Fibroblast of the aortic adventitia (primary cell): ENCODE results near the gene SOCS4. TPM values are rescaled to one million over a fixed set of nuclear protein-coding genes. Genes with fewer than 3 reads are reported as not detected.

Source experiments
- DNase-seq: peaks from one replicate; pipeline ENCODE4 v3.0.0-alpha.2; 2010; ENCODE audit warnings: low read depth
- H3K4me3 ChIP-seq: 2 replicates; pipeline ENCODE4 v1.5.1; 2011; ENCODE audit warnings: low read depth, mild to moderate bottlenecking, control low read depth, low read length, moderate library complexity
- CTCF ChIP-seq: IDR thresholded peaks from 2 replicates; pipeline ENCODE4 v1.5.1; 2011; ENCODE audit warnings: mild to moderate bottlenecking, low read length, control low read depth, inconsistent platforms; ENCODE audit not compliant: insufficient read depth
- total RNA-seq: library from RNA; depleted of rRNA; stranded (reverse); fragments of >200 nt; gene quantifications from 2 replicates; pipeline ENCODE4 v1.2.3, GENCODE V29; 2012; ENCODE audit warnings: low replicate concordance

Gene SOCS4
- total RNA-seq, 1 donor = 25.0 TPM

- TF ChIP-seq CTCF = no peak
- H3K4me3 ChIP-seq = no peak overlapping the region
These were observed 57.5 kb downstream of the SOCS4 start for GRCh38 chr14:55084401-55085059.

GRCh38 chr14:55085060-55085660, 58.1 kb downstream of the SOCS4 start:
- H3K4me3 ChIP-seq = no peak overlapping the region
- TF ChIP-seq CTCF = no peak
- no peak for DNase-seq

More at GRCh38 chr14:55084401-55085059, 57.5 kb downstream of the SOCS4 start:
- DNase-seq = no peak

- TF ChIP-seq CTCF = no peak
- no peak for DNase-seq
- no peak overlapping the region for H3K4me3 ChIP-seq
These were observed 59.9 kb downstream of the SOCS4 start for GRCh38 chr14:55086938-55087337.

GRCh38 chr14:55088356-55088755, 61.3 kb downstream of the SOCS4 start:
- TF ChIP-seq CTCF = no peak
- DNase-seq = no peak
- no peak overlapping the region for H3K4me3 ChIP-seq

DNA sequence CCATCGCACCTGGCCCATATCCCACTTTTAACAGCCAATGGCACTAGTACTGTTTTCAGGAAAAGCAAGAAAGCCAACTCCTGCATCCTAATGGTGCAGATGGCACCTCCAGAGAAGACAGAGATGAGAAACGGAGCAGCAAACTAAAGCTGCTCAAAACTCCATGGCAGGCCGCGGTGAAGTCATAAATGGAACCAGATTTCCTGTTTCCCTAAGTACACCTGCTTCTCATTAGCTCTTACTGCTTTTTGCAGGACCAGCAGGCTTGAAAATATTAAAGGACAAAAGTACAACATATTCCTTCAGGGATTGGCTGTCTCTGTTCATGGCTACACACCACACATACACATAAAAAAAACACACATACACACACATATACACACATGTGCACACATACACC, 65.3 kb downstream of the SOCS4 start:
- no peak for TF ChIP-seq CTCF

GRCh38 chr14:55094292-55095157, 67.5 kb downstream of the SOCS4 start:
- H3K4me3 ChIP-seq = no peak overlapping the region
- TF ChIP-seq CTCF = no peak
- DNase-seq = no peak

More for the DNA sequence above, 65.3 kb downstream of the SOCS4 start:
- no peak overlapping the region for H3K4me3 ChIP-seq
- DNase-seq = peak; percentile 53
